ENCODE measurements around the gene DEFB108B. TPM values are rescaled to one million over a fixed set of nuclear protein-coding genes. Genes with fewer than 3 reads are reported as not detected.
A peak's percentile ranks its signal among the peaks of the same experiment; 100 is the strongest.
"Not testable (repeated sequence)": the region's sequence is repeated elsewhere in the genome, so short reads cannot be mapped to it uniquely, and the experiment has no call there.

Gene DEFB108B
- total and polyA plus RNA-seq, 4 donors: not detected

- H3K36me3 ChIP-seq (ENCODE audit: control insufficient read depth in 1 of 2, insufficient read depth in 2 of 2, low read length in 1 of 2); H3K9me3 ChIP-seq (ENCODE audit: control insufficient read depth, low read length); H3K4me3 ChIP-seq (ENCODE audit: low read length in 2 of 2); intact Hi-C loops (cut with DNase I); H3K27me3 ChIP-seq (ENCODE audit: control insufficient read depth in 1 of 2, insufficient read depth in 2 of 2, low read length in 1 of 2); H3K27ac ChIP-seq (ENCODE audit: low read depth in 1 of 2, low read length in 2 of 2); H3K4me1 ChIP-seq (ENCODE audit: control insufficient read depth in 1 of 2, insufficient read depth in 2 of 2, low read length in 2 of 2); ATAC-seq (ENCODE audit: low FRiP score): not testable (repeated sequence)
- WGBS, 2 donors: 79 to 87% methylated on average over 7 to 9 of the region's 9 CpGs
- peak in 1 of 2 donors; percentile 37 for DNase-seq
These were observed 28.6 kb upstream of the DEFB108B start for GRCh38 chr11:71804158-71804947.

DNA sequence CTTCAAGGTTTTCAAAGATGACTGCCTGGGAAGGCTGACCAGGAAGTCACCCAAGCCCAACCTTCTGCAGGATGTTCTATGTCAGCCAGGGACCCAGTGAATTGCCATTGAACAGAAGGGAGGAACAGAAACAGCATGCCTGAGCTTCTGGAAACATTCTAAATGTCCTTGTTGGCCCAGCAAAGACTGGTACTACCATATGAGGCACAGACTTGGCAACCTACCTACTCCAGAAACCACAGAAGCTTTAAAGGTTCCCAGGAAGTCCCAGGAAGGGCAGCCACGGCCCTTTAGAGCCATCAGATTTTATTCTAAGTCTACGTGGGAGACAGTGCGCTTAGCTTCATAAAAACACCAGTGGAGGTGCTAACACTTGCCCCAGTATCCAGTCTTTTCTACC, 20.5 kb upstream of the DEFB108B start:
- H3K27me3 ChIP-seq (ENCODE audit: control insufficient read depth in 1 of 2, insufficient read depth in 2 of 2, low read length in 1 of 2); H3K36me3 ChIP-seq (ENCODE audit: control insufficient read depth in 1 of 2, insufficient read depth in 2 of 2, low read length in 1 of 2); H3K9me3 ChIP-seq (ENCODE audit: control insufficient read depth, low read length); H3K4me1 ChIP-seq (ENCODE audit: control insufficient read depth in 1 of 2, insufficient read depth in 2 of 2, low read length in 2 of 2); ATAC-seq (ENCODE audit: low FRiP score); H3K4me3 ChIP-seq (ENCODE audit: low read length in 2 of 2); intact Hi-C loops (cut with DNase I); DNase-seq: not testable (repeated sequence)
- H3K27ac ChIP-seq (ENCODE audit: low read depth in 1 of 2, low read length in 2 of 2): peak overlapping the region in 1 of 2 donors; percentile 36
- 34 to 42% methylated on average over 3 of the region's 3 CpGs for WGBS, 2 donors

GRCh38 chr11:71813481-71814355, 19.3 kb upstream of the DEFB108B start:
- H3K36me3 ChIP-seq (ENCODE audit: control insufficient read depth in 1 of 2, insufficient read depth in 2 of 2, low read length in 1 of 2); H3K27me3 ChIP-seq (ENCODE audit: control insufficient read depth in 1 of 2, insufficient read depth in 2 of 2, low read length in 1 of 2); intact Hi-C loops (cut with DNase I); H3K4me1 ChIP-seq (ENCODE audit: control insufficient read depth in 1 of 2, insufficient read depth in 2 of 2, low read length in 2 of 2); ATAC-seq (ENCODE audit: low FRiP score); H3K9me3 ChIP-seq (ENCODE audit: control insufficient read depth, low read length): not testable (repeated sequence)
- peak; percentile 85 to 92 for DNase-seq
- peak overlapping the region in 1 of 2 donors; percentile 82 for H3K27ac ChIP-seq (ENCODE audit: low read depth in 1 of 2, low read length in 2 of 2)
- peak overlapping the region in 1 of 2 donors; percentile 61 for H3K4me3 ChIP-seq (ENCODE audit: low read length in 2 of 2)
- WGBS, 2 donors: 5 to 6% methylated on average over 38 to 46 of the region's 46 CpGs

- H3K27ac ChIP-seq (ENCODE audit: low read depth in 1 of 2, low read length in 2 of 2); intact Hi-C loops (cut with DNase I); H3K4me3 ChIP-seq (ENCODE audit: low read length in 2 of 2); H3K4me1 ChIP-seq (ENCODE audit: control insufficient read depth in 1 of 2, insufficient read depth in 2 of 2, low read length in 2 of 2); DNase-seq; H3K9me3 ChIP-seq (ENCODE audit: control insufficient read depth, low read length); ATAC-seq (ENCODE audit: low FRiP score); H3K27me3 ChIP-seq (ENCODE audit: control insufficient read depth in 1 of 2, insufficient read depth in 2 of 2, low read length in 1 of 2); H3K36me3 ChIP-seq (ENCODE audit: control insufficient read depth in 1 of 2, insufficient read depth in 2 of 2, low read length in 1 of 2): not testable (repeated sequence)
- WGBS, 2 donors: 5 to 16% methylated on average over 1 of the region's 1 CpG
These were observed 11.5 kb upstream of the DEFB108B start for GRCh38 chr11:71821539-71821938.

- DNase-seq; intact Hi-C loops (cut with DNase I); H3K36me3 ChIP-seq (ENCODE audit: control insufficient read depth in 1 of 2, insufficient read depth in 2 of 2, low read length in 1 of 2); H3K4me3 ChIP-seq (ENCODE audit: low read length in 2 of 2); H3K4me1 ChIP-seq (ENCODE audit: control insufficient read depth in 1 of 2, insufficient read depth in 2 of 2, low read length in 2 of 2); H3K27me3 ChIP-seq (ENCODE audit: control insufficient read depth in 1 of 2, insufficient read depth in 2 of 2, low read length in 1 of 2); H3K27ac ChIP-seq (ENCODE audit: low read depth in 1 of 2, low read length in 2 of 2); H3K9me3 ChIP-seq (ENCODE audit: control insufficient read depth, low read length); ATAC-seq (ENCODE audit: low FRiP score): not testable (repeated sequence)
- WGBS, 2 donors: 94% methylated on average over 3 of the region's 3 CpGs
These were observed 3.8 kb upstream of the DEFB108B start for GRCh38 chr11:71829247-71829646.

DNA sequence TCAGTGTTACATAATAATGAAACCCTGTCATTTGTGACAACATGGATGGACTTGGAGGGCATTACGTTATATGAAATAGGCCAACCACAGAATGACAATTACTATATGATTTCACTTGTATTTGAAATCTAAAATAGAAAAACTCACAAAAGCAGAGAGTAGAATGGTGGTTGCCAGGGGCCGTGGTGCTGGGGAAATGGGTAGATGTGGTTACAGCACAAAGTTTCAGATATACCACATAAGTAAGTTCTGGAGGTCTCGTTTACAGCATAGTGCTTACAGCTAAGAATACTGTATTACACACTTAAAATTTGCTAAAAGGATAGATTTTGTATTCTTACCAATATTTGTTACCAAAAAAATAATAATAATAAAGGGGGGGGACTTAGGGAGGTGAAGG, 3.3 kb upstream of the DEFB108B start:
- 80 to 90% methylated on average over 3 of the region's 3 CpGs for WGBS, 2 donors
- DNase-seq; H3K27ac ChIP-seq (ENCODE audit: low read depth in 1 of 2, low read length in 2 of 2); H3K4me1 ChIP-seq (ENCODE audit: control insufficient read depth in 1 of 2, insufficient read depth in 2 of 2, low read length in 2 of 2); H3K9me3 ChIP-seq (ENCODE audit: control insufficient read depth, low read length); H3K36me3 ChIP-seq (ENCODE audit: control insufficient read depth in 1 of 2, insufficient read depth in 2 of 2, low read length in 1 of 2); H3K4me3 ChIP-seq (ENCODE audit: low read length in 2 of 2); ATAC-seq (ENCODE audit: low FRiP score); intact Hi-C loops (cut with DNase I); H3K27me3 ChIP-seq (ENCODE audit: control insufficient read depth in 1 of 2, insufficient read depth in 2 of 2, low read length in 1 of 2): not testable (repeated sequence)

DNA sequence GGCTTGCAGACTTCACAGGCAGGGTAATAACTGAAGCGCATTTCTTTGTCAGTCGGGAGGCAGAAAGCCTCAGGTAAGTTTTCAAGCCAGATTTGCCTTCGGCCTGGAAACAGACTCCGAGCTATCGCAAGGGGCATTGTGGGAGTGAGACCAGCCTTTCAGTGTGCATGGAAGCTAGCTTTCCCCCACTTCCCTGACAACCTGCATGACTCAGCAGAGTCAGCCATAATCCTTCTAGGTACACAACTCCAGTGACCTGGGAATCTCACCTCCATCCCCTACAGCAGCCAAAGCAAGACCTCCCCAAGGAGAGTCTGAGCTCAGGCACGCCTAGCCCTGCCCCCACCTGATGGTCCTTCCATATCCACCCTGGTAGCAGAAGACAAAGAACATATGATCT, 9.7 kb downstream of the DEFB108B start:
- H3K4me1 ChIP-seq (ENCODE audit: control insufficient read depth in 1 of 2, insufficient read depth in 2 of 2, low read length in 2 of 2); ATAC-seq (ENCODE audit: low FRiP score); H3K4me3 ChIP-seq (ENCODE audit: low read length in 2 of 2); H3K27me3 ChIP-seq (ENCODE audit: control insufficient read depth in 1 of 2, insufficient read depth in 2 of 2, low read length in 1 of 2); H3K27ac ChIP-seq (ENCODE audit: low read depth in 1 of 2, low read length in 2 of 2); DNase-seq; intact Hi-C loops (cut with DNase I); H3K36me3 ChIP-seq (ENCODE audit: control insufficient read depth in 1 of 2, insufficient read depth in 2 of 2, low read length in 1 of 2); H3K9me3 ChIP-seq (ENCODE audit: control insufficient read depth, low read length): not testable (repeated sequence)
- 85% methylated on average over 6 of the region's 6 CpGs for WGBS, 2 donors

GRCh38 chr11:71843355-71843754, 10.4 kb downstream of the DEFB108B start:
- WGBS, 2 donors: 91 to 98% methylated on average over 4 of the region's 4 CpGs
- not testable (repeated sequence) for DNase-seq

More at GRCh38 chr11:71843355-71843754, 10.4 kb downstream of the DEFB108B start:
- H3K27ac ChIP-seq (ENCODE audit: low read depth in 1 of 2, low read length in 2 of 2); H3K9me3 ChIP-seq (ENCODE audit: control insufficient read depth, low read length); ATAC-seq (ENCODE audit: low FRiP score); H3K27me3 ChIP-seq (ENCODE audit: control insufficient read depth in 1 of 2, insufficient read depth in 2 of 2, low read length in 1 of 2); H3K4me3 ChIP-seq (ENCODE audit: low read length in 2 of 2); H3K4me1 ChIP-seq (ENCODE audit: control insufficient read depth in 1 of 2, insufficient read depth in 2 of 2, low read length in 2 of 2); H3K36me3 ChIP-seq (ENCODE audit: control insufficient read depth in 1 of 2, insufficient read depth in 2 of 2, low read length in 1 of 2); intact Hi-C loops (cut with DNase I): not testable (repeated sequence)

Measured in aorta (tissue), 5 donors.